ENCODE results near the gene ARHGEF33.

DNA sequence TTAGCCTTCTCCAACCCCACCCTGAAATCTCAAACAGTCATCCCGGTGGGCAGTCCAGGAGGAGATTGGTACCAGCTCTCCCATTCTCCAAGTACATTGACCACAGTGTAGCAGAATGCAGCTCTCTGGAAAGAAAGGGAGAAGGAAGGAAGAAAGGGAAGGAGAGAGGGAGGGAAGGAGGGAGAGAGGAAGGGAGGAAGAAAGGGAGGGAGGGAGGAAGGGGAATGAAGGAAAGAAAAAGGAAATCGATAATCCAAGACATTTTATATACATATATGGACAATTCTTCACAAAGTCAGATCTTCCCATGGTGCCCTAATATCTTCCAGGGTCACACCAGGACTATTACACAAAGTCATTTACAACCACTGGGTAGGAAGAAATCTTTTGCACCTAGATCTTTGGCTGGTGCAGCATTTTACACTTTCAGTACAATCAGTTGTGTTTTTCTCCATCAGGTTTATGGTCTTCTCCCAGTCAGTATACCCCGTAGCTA, 58.8 kb downstream of the ARHGEF33 start:
- TF ChIP-seq POLR2AphosphoS5 (IDR thresholded peaks at IDR 0.05; ENCODE audit: insufficient read depth in 1 of 2, low read depth in 1 of 2) (no peak), CTCF (IDR thresholded peaks at IDR 0.05) (no peak), POLR2A (IDR thresholded peaks at IDR 0.05) (no peak)
